WI38 (cell line): ENCODE measurements around the gene COASY.
A peak's percentile ranks its signal among the peaks of the same experiment; 100 is the strongest.

Source experiments
- H3K4me3 ChIP-seq: 2 replicates; pipeline ENCODE4 v1.5.1; 2011; ENCODE audit warnings: low read depth, mild to moderate bottlenecking, control low read depth, low read length
- CTCF ChIP-seq: IDR thresholded peaks from 2 replicates; pipeline ENCODE4 v1.5.1; 2012; ENCODE audit warnings: low read depth, mild to moderate bottlenecking, control low read depth, low read length

The COASY gene

GRCh38 chr17:42518046-42518754 is 43.7 kb upstream of the COASY start:
- no peak overlapping the region for H3K4me3 ChIP-seq
- no peak for TF ChIP-seq CTCF

DNA sequence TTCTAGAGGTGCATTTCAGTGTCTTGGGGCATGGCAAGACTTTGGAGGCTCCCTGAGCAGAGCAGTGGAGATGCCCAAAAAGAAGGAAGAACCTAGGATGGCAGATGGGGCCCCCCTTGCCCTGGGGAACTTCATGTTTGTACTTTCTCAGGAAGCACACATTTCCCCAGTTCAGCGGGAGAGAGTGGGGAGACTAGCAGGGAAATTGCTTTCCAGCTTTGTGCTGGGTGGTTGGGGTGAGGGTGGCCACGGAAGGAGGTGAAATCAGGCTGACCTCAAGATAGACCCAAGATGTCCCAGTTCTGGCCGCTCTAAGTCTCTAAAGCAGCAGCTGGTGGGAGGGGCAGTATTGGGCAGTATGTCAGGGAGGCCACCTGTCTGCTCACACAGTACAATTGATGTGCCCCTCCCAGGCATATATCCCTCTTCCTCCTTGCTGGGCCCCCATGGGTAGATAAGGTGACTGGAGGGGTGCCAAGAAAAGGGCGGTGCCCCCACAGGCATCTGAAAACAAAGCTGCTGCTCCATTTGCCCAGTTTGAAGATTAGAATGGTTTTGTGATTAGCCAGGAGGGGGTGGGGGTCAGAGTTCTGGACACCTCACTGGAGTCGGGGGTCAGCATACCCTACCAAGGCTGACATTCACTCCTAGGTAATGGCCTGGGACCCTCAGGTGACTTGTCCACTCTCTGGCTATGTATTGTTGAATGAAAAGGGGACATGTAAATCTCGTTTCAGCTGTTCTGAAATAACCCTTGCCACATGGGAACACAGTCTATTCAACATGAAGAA is 43.0 kb upstream of the COASY start:
- no peak for TF ChIP-seq CTCF
- no peak overlapping the region for H3K4me3 ChIP-seq

DNA sequence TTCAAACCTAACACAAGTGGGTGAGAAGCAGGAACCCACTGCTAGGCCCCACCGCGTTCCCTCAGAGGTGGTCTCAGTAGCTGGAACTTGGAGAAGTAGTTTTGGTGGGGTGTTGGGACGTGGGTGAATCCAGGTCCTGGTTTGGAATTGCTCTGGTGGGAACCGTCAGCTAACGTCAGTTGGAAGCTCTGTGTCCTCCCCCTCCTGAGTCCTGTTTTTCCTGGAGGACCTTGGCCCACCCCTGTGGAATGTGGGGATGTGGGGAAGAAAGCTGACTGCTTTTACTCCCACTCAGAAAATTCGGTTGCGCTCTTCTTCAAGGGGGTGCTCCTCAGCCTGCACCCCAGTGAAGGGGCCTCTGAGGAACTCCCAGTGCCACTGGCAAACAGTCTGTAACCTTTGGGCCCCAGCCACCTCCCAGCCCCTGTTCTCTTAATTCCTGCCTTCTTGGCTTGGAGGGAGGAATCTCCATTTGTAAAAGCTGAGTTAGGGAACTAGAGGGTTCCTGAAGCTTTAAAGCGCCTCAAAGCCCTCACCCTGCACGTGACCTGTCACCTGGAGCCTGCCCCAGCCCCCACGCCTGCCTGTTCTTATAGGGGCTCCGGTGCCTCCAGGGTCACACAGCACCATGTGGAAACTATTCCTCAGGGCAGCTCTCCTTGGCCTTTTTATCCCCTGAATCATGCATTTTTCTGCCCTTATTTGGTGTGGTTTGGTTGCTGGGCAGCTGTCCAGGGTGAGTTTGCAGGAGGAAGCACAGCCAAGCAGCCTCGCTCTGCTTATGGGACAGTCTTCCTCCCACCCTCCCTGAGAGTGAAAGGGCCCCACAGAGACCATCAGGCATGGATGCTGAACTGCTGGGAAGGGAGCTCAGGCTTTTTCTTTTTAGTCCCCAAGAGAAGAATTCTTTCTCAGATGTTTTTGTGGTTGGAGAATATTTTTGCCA is 42.1 kb upstream of the COASY start:
- TF ChIP-seq CTCF: 0 out of 2 replicates have a peak, but pooled peaks have one; percentile 5
- 0 out of 2 replicates have a peak overlapping the region, but pooled peaks have one; percentile 35 for H3K4me3 ChIP-seq

DNA sequence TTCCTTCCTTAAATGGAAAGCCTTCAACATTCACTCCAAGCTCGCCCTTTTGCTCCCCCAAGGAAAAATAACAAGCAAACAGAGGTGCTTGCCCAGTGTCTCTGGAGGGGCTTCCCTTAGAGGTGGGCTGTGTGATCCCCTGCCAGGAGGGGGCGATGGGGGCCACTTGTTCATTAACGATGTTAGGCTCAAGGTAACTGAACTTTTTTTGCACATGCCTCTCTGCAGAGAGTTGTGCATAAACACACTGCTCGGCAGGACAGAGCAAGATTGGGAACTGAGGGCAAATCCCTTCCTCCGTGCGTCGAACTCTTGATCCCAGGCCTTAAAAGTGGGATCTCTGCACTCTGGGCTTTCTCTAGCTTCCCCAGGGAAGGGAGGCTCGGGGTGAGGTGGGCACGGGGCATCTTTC is 41.4 kb upstream of the COASY start:
- TF ChIP-seq CTCF: peak; percentile 35; the same call in 1 of the 2 replicates
- H3K4me3 ChIP-seq: peak overlapping the region; percentile 35; the same call in 1 of the 2 replicates

- H3K4me3 ChIP-seq: no peak overlapping the region
- no peak for TF ChIP-seq CTCF
Measured at GRCh38 chr17:42521036-42521435, 40.9 kb upstream of the COASY start.

DNA sequence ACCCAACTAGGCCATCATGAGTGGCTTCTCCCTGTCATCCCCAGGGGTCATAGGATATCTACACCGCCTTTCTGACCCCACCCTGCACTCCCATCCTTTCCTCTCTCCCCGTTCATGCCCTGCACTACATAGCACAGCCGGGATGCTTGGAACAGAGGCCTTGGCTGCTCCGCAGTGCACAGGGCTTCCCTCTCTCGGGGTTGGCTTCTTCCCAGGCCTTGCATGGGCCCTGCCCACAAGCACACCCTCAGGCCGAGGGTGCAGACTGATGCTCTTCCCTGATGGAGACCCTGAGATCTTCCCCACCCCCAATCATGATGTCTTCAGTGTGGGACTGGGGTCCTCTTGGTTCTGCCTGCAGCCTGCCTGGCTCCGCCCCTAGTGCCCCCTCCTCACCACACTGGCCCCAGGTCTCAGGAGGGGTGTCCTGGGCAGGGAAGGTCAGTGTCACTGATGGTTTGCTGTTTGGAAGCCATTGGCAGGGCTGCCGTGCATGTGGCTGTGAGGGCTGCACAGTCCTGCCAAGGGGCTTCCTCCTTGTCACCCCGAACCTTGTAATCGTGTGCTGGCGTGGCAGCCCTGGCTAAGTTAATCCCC is 40.2 kb upstream of the COASY start:
- no peak overlapping the region for H3K4me3 ChIP-seq
- TF ChIP-seq CTCF: no peak
